GM21447 (cell line): ENCODE measurements around the gene NOG.

Experiments
- ATAC-seq: cut with Tn5 transposase; IDR thresholded peaks from one replicate; pipeline ENCODE4 v1.9.1; 2021; ENCODE audit not compliant: unreplicated experiment

NOG gene

GRCh38 chr17:56596691-56597494 is 3.4 kb downstream of the NOG start:
- no peak for ATAC-seq

DNA sequence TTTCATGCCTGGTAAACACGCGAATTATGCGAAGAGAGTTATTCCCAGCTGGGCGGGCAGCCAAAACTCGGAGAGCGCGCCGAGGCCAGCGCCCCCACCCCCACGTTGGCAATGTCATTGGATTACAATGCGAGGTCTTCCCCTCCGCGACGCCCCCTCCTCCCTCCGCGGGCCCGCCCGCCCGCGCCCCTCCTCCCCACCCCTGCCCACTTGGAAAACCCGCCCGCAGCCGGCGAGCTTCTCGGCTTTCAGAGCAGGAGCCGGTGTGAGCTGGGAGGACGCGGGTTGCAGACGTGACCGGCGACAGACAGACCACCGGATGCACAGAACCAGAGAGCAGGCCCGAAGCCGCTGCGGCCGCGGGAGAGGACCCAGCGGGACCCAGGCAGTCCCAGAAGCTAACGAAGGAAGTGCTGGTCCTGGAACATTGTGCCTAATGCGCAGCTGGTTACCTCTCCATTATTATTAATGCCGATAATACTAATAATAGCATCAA is 4.0 kb downstream of the NOG start:
- no peak for ATAC-seq

DNA sequence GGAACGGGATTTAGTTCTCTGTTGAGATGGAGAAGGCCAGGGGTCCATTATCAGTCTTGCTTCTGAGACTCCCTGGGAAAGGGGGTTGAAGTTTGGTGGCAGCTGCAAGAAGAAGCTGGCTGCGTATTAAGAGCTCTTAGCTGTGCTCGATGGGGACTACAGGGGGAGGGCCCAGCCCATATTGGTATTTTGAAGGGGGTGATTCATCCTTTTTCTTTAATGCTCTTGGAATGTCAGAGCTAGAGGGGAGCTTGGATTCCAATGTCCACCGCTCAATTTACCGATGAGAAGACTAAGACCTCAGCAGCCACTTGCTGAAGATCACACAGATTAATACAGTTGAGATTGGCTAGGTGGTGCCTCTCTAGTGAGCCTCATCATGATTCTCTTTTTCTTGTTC is 5.0 kb downstream of the NOG start:
- no peak for ATAC-seq

DNA sequence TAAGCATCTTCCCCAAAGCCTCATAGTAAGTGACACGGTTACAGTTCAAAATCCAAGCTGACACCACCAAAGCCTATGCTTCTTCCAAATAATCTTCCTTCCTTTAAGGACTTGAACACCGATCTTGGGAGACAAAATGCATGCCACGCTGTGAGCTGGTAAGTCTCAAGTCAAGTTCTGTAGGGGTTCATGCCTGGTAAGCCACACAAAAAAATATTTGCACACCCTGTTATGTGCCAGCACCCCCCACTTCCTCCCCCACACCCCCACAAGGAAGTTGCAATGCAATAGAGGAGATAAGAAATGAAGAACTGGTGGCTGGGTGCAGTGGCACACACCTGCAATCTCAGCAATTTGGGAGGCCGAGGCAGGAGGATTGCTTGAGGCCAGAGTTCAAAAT is 5.6 kb downstream of the NOG start:
- ATAC-seq: no peak

- no peak for ATAC-seq
Observed at GRCh38 chr17:56599566-56599965, 6.1 kb downstream of the NOG start.

GRCh38 chr17:56600256-56600655 is 6.8 kb downstream of the NOG start:
- no peak for ATAC-seq

- no peak for ATAC-seq
Observed at GRCh38 chr17:56601591-56601990, 8.1 kb downstream of the NOG start.

DNA sequence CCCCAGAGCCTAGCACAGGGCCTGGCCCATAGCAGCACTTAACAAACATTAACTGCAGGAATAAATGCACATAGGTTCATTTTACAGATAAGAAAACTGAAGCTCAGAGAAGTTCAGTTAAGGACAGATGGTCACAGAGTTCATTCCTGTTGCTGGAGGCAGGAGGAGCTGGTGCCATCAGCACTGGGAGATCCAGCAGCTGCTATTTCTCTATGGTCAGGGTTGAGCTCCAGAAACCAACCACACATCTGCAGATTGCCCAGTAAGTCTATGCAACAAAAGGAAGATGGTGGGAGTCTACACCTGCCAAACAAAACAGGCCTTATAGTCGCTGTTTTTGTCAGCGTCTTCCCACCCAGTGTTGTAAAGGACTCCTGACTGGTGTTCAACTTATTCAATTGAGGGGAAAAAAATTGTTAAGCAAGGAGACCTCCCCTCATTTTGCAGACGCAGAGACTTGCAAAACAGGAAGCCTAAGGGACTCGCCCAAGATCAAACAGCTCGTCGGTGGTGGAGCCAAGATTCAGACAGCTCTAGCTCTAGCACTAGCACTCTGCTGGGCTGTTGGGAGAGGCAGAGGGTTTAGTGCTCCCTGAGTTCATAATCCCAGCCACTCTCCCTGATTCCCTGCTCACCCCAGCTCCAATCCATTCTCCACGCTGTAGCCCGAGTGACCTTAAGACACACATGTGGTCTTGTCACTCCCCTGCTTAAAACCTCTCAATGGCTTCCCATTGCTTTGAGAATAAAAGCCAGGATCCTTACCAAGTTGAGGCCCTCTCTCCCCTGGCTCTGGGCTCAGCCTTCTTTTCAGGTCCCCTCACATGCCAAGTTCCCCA is 9.0 kb downstream of the NOG start:
- no peak for ATAC-seq

- no peak for ATAC-seq
Observed at GRCh38 chr17:56603486-56604238, 10.2 kb downstream of the NOG start.

- no peak for ATAC-seq
Observed at GRCh38 chr17:56604691-56605290, 11.3 kb downstream of the NOG start.

GRCh38 chr17:56608944-56609343 is 15.4 kb downstream of the NOG start:
- ATAC-seq: no peak

DNA sequence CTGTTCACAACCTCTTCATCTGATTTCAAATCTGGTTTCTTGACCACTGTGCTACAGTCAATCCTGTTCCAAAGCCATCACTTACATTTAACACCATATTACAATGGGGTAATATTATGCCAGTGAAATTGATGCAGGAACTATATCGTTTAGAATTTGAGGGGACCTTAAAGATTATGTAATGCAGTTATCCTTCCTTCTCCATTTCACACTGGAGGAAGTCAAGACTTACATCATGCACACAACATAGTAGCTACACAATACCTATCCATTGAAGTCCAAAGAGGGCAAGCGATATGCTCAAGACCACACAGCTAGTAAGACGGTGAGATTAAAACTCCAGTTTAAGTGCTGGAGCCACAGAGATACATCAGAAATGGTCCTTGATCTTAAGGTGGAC is 16.8 kb downstream of the NOG start:
- no peak for ATAC-seq

DNA sequence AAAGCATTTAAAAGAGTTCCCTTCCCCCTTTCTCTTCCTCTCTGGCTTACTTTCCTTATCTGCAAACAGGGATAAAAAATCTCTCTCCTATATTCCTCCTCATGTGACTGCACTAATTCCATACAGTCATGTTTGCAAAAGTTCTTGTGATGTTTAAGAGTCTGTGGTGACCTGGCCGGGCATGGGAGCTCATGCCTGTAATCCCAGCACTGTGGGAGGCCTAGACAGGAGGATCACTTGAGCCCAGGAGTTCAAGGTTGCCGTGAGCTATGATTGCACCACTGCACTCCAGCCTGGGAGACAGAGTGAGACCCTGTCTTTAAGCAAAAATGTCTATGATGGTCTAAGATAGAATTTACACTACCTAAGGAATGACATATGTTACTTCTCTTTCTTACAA is 19.6 kb downstream of the NOG start:
- no peak for ATAC-seq

GRCh38 chr17:56614522-56614921 is 21.0 kb downstream of the NOG start:
- ATAC-seq: no peak

DNA sequence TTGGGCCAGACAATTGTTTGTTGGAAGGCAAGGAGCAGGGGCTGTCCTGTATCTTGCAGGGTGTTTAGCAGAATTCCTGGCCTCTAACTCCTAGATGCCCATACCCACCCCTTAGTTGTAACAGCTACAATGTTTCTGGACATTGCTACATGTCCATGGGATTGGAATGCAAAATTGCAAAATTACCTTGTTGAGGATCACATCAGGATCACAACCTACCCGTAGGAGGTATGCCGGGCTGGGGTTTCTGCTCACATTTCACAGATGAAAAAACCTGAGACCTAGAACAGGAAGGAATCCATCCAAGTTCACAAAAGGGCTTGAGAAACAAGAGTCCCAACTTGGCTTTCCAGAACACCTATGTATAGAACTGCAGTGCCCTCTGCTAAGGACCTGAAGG is 22.7 kb downstream of the NOG start:
- no peak for ATAC-seq

DNA sequence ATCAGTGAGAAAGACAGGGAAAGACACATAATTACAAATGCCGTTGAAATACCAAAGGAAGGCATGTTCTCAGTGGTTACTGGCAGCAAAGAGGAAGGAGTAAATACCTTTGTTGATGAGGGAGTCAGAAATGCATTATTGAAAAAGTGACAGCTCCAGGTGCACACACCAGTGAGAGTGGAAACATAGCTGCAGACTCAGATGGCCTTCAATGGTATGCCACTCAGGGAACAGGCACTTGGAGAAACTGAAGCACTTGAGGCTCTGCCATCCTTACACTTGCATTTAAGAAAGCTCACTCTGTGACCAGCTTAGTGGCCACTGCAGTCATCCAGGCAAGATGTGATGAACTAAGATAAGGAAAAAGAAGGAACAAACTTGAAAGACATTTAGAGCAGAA is 29.9 kb downstream of the NOG start:
- ATAC-seq: no peak

DNA sequence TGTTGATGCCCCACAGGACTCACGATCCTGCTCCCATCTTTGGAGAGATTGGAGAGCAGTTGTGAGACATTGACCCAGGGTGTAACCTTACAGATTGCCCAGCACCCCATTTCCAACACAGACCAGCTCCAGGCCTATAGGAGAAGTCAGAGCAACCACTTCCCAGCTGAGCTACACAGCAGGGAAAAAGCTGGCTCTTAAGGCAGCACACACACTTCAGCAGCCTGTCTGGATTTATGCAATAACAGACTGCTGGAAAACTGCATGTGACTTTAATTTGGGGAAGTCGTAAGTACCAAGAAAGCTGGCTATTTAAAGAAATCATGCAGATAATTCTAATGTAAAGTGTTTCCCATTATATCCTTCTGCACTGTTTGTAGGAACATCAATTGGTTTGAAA is 30.8 kb downstream of the NOG start:
- no peak for ATAC-seq

GRCh38 chr17:56624912-56625311 is 31.4 kb downstream of the NOG start:
- ATAC-seq: no peak

- no peak for ATAC-seq
Observed at GRCh38 chr17:56629531-56630075, 36.1 kb downstream of the NOG start.

GRCh38 chr17:56630202-56630601 is 36.7 kb downstream of the NOG start:
- ATAC-seq: no peak

- ATAC-seq: no peak
Observed at GRCh38 chr17:56633681-56634080, 40.2 kb downstream of the NOG start.
